Activated CD4-positive, alpha-beta T cell treated with anti-CD3 and anti-CD28 coated beads, Interleukin-2, amount 50 U/mL, for 1 hour (primary cell): Measurements from ENCODE around the gene OR10V1.

ENCODE experiments used
- DNase-seq: peaks from one replicate; pipeline ENCODE4 v3.0.0-alpha.2; 2020

Gene OR10V1, protein sequence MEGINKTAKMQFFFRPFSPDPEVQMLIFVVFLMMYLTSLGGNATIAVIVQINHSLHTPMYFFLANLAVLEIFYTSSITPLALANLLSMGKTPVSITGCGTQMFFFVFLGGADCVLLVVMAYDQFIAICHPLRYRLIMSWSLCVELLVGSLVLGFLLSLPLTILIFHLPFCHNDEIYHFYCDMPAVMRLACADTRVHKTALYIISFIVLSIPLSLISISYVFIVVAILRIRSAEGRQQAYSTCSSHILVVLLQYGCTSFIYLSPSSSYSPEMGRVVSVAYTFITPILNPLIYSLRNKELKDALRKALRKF

DNA sequence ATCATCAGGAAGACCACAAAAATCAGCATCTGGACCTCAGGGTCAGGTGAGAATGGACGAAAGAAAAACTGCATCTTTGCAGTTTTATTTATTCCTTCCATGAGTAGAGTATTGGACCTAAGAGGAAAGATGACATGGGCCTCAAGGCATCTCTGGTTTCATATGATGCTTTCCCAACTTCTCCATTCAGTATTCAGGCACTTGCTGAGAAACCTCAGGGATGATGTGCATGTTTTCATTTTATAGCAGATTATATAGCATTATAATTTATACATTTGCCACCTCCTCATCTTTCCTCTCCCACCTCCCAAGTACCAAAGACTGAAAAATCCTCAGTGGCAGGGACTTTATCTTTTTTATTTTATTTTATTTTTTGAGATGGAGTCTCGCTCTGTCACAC, at the start of gene OR10V1:
TSS of gene OR10V1 (minus strand) at position 101 of the 400 bp plus-strand sequence. CDS start at position 101, 0 bp downstream.
- no peak for DNase-seq

DNA sequence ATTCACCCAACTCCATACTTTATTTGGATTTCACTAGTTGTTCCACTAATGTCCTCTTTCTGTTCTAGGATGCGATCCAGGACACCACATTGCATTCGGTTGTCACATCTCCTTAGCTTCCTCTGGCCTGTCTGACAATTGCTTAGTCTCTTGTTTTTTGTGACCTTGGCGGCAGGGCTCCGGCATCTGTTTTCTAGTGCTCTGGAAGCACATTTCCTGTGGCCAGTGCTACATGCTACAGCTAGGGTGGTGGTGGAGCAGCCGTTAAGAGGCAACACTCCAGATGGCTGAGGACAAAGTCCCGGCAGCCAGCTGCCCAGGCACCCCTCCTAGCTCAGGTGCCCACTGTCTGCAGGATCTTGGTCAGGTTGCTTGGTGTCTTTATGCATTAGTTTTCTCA, 48.3 kb upstream of the OR10V1 start:
- DNase-seq = no peak

DNA sequence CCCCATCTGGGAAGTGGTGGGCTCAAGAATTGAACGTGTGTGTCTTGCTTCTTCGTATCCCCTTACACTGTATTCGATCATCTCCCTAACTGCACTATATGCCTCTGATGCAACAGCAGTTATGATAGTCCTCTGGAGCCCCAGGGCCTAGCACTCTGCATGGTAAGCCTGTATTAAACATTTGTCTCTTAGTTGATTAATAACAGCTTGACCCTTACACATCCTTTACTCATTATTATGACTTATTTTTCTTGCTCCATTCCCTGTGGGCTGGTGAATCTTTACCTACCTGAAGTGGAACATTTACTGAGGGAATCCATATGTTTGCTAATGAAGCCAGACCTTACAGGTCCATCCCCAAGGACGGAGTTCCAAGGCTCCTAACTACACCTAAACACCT, 47.1 kb upstream of the OR10V1 start:
- DNase-seq = no peak

DNA sequence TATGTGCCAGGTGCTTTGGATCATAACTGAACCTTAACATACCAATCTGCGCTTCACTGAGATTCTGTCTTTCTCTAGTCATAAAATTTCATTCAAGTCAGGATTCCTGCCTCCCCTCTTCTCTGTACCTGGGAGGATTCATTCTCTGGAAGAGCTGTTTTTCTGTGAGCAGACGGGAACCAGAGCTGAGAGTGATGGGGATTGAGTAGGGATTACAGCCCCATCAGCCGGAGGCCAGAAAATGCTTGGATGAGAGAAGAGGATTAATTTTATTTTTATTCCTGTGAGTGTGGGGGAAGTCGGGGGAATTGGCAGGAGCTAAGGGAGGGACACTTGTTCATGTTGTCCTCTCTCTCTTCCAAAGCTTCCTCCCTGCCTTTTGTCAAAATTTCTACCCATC, 46.3 kb upstream of the OR10V1 start:
- DNase-seq = no peak

DNA sequence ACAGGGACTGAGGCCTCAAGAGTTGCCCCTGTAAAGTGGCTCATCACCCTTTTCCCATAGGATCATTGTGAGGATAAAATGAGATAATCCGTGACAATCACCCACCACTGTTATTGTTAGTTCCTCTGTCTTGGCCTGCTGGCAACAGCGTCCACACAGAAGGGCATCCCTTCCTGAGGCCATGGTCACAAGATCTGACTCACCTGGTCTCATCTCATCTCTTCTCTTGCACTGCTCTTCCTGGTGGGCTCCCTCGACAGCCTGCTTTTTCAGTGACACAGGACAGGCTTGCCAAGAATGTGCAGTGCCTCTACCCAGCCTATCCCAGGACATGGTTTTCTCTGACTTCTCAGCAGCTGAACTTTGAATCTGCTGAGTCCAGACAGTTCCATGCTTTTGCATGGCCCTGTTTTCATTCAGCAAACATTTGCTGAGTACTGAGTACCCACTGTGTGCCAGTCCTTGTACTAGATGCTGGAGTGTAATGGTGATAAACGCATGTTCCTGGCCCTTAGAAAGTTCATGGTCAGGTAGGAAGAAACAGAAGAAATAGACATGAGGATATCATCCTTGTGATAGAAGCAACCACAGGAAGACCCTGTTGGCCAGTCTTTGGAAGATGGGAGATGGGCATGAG, 44.9 kb upstream of the OR10V1 start:
- no peak for DNase-seq

DNA sequence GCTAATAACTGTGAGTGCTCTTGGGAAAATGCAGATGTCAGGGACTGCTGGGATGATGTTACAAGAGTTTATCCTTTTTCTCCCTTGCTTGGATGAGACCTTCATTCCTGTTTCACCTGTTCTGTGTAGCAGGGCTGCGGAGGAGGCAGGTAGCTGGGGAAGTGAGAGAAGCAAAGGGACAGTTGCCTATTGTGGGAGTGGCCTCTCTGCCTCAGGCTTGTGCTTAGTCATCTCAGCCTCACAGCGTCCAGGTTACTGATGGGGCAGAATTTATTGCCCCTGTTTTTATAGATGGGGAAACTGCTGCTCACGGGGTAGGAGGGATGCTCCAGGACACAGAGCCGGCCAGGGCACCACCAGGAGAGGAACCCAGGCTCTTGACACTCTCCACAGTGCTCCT, 43.2 kb upstream of the OR10V1 start:
- DNase-seq = no peak

DNA sequence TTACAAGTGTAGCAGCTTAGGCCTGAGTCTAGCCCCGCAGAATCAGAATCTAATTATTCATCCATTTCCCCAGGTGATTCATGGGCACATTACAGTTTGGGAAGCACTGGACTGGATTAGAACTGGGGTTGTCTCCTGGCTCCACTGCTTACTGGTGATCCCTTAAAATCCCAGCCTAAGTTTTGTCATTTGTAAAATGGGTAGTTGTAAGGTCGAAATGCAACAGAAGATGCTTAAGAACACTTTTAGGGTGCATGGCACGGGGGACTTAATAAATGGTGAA, 42.9 kb upstream of the OR10V1 start:
- no peak for DNase-seq

DNA sequence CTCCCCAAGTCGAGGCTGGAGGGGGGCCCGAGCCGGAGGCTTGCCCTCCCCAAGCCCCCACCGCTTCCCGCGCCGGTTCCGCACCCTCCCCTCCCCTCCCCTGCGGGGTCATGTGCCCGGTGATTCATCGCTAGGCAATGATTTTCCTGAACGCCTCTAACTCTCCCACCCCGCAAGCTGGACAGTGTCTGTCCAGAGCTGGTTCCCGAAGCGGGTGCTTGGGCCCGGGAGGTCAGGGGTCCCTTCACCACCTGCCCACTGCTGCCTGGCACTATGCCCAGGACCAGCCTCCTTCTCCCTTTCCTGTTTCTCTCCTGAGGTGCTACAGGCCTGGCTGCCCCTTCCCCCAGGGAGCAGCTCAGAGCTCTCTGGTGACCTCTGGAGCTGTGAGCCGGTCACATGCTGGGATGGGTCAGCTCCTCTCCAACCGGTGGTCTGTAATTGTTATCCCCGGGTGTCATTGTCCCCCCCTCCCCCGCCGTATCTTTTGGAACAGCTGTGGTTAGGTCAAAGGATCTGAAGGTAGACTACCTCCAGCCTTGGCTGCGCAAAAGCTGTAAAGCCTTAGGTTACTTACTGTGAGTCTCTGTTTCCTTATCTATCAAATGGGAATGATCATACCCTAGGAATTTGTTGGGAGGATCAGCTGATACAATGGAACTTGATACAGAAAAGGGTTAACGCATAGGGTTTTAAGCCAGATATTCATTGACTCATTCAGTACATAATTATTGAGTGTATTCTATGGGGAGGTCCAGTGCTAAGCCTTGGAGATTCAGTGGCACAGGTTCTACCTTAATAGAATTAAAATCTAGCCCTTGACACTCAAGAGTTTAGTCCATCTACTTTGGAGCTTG, 42.3 kb upstream of the OR10V1 start:
- peak; percentile 46 for DNase-seq

DNA sequence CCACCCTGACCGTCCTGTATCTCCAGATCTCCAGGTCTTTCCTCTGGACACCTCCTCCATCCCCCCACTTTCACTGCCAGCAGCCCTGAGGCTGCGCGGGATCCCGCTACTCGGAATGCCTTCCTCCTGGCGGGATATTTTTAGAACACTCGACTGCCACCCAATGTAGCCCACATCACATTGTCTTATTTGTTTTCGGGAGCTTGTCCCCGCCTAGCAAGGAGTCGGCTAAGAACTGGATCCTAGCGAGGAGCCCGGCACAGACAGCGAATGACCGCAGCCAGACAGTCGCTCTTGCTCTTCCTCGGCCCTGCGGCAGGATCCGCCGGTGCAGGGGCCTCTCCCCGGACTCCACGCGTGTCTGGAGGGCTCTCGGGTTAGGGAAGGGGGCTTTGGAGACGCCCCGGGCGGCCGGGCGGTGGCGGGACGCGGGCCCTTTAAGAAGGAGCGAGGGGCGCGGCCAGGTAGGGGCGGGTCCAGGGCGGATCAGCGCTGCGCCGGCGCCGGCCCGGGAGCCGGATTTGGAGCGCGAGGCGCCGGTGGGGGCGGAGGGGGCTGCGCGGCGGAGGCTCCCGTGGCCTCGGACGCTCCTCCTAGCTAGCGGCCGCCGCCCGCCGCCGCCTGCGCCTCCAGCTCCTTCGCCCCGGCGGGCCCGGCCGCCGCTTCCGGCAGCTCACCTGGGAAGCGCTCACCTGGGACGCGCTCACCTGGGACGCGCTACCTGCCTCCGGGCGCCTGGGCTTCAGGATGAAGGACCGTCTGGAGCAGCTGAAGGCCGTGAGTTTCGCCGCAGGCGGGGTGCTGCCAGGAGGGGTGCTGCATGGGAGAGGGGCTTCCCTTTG, 41.4 kb upstream of the OR10V1 start, which contains the start of gene STX3:
TSS of gene STX3 (plus strand) at position 518 of the 842 bp plus-strand sequence. CDS start at position 748, 230 bp downstream.
- DNase-seq = peak; percentile 63

DNA sequence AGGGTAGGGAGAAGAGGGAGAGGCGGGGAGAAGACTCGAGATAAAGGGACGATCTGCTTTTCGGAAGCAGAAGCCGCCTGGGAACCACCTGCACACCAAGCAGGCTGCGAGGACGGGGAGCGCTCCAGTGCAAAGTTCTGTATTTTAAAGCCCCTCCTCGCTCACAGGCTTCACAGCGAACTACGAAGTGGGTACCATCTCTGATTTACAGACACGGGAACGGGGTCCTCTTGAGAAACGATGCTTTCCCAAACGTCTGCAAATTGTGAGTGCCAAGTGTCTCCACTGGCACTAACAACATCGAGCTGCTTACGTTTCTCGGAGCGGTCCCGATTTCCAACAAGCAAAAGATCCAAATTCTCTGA, 40.8 kb upstream of the OR10V1 start:
- DNase-seq = no peak

DNA sequence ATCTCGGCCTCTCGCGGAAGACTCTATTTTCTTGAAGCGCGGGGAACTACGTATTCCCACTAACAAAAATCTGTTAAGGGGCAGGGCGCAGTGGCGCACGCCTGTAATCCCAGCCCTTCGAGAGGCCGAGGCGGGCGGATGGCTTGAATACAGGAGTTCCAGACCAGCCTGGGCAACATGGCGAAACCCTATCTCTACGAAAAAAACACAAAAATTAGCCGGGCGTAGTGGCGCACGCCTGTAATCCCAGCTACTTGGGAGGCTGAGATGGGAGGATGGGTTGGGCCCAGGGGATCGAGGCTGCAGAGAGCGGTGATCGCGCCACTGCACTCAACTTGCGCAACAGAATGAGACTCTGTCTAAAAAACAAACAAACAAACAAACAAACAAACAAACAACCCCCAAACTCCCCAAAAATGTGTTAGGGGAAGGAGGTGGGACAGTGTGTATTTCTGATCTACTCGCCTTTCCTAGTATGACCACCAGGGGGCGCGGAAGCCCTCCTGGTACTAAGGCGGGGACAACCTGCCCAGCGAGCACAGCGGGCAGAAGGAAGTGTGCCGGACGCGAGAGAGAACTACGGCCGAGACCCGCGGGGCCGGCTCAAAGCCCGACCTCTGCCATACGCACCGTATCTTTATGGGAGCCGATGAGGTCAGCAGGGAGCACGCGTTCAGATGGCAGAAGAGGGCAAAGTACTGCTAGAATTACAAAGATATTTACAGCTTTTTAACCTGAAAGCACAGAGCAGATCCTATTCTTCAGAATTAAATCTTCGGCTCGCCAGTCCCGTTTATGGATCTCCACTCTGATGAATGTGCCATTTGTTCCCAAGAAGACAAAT, 40.2 kb upstream of the OR10V1 start:
- peak; percentile 80 for DNase-seq

DNA sequence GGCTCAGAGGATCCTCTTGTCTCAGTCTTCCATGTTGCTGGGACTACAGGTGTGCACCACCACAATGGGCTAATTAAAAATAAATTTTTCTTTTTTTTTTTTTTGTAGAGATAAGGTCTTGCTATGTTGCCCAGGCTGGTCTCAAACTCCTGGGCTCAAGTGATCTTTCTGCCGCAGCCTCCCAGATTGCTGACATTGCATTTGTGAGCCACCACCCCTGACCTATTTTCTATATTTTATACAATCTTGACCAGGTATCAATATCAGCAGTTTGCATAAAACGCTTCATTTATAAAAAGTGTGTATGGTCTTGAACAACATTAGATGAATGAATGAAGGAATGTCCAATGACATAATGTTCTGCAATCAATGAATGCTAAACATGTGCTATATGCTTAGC, 32.5 kb upstream of the OR10V1 start:
- no peak for DNase-seq

DNA sequence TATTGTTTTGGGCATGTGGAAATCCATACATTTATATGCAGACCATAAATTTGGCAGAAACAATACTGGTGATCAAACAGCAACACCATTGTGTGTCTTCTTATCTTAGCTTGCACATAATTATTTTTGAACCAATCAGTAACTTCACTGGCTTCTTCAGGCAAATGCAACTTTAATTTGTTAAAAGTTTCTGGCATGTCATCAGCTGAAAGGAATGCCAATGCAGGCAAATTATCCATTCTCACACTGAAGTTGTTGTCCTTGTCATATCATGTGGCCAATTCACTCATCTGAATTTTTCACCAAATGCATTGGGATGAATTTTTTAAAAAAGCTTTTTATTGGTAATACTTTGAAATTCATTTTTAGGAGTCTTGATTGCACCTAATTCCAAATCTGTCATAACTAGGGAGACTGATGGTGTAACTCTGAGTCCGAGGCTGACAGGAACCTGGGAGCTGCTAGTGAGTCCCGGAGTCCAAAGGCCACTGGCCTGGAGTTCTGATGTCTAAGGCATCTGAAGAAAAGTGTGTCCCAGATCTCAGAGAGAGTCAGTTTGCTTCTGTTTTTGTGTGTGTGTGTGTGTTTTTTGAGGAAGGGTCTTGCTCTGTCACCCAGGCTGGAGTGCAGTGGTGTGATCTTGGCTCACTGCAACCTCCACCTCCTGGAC, 17.4 kb upstream of the OR10V1 start:
- DNase-seq = no peak

DNA sequence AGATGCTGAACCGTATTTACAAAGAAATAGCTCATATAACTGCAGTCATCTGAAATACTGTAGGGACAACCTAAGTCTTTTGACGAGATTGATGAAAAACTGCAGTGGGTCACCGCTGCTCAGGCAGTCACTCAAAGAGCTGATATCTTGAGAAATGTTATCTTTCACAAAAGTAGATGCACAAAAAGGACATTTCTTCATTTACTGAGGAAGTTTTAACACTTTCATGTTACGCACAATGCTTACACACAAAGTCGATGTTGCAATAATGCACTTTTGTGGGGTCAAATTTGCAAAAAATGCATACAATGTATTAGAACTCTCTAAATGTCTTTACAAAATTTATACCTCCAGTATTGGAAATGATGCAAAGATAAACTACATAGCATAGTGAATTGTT, 16.2 kb upstream of the OR10V1 start:
- DNase-seq = no peak

DNA sequence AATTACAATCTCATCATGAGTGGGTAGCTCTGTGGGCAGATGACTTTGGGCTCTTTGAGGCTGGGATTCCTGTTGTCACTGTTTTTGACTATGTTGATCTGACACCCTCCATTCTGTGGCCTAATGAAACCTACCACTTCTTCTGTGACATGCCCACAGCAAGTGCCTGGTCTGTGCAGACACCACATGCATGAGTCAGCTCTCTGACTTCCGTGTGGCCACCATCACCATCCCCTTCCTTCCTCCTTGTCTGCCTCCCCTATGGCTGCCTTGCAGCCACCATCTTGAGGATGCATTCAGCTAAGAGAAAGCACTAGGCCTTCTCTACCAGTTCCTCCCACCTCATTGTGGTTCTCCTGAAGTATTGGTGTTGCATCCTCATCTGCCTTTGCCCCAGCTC, 15.3 kb upstream of the OR10V1 start:
- DNase-seq = no peak

DNA sequence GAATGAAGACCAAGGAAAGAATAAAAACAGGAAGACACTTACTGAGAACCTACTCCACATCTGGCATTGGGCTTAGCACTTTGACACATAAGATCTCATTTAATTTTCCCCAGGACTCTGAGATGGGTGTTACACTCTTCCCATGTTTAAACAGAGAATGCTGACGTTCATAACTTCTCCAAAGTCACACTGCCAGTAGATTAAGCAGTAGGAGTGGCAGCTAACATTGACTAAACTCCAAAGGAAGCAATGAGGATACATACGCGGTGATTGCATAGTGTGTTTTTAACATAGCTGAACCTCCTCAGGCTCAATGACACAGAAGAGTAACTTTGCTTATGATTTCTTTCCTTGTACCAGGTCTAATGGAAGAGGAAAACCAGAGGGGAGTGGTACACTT, 14.5 kb upstream of the OR10V1 start:
- no peak for DNase-seq

DNA sequence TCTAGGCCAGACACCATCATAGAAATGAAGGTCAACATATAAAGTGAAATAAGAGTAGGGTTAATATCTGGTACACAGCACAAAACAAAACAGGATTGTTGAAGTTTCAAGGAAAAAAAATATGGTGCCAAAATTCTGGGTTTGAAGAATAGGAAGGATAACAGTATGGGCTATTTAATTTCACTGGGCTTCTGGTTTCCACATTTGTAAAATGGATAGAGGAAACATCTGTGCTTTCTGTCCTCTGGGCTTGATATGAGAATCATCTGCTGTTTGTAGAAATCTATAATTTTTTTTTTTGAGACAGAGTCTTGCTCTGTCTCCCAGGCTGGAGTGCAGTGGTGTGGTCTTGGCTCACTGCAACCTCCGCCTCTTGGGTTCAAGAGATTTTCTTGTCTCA, 13.8 kb upstream of the OR10V1 start:
- DNase-seq = no peak

DNA sequence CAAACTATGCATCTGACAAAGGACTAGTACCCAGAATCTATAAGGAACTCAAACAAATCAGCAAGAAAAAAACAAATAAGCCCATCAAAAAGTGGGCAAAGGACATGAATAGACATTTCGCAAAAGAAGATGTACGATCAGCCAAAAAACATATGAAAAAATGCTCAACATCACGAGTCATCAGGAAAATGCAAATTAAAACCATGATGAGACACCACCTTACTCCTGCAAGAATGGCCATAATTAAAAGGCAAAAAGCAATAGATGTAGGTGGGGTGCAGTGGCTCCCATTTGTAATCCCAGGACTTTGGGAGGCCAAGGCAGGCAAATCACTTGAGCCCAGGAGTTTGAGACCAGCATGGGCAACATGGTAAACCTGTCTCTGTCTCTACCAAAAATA, 10.4 kb upstream of the OR10V1 start:
- no peak for DNase-seq

DNA sequence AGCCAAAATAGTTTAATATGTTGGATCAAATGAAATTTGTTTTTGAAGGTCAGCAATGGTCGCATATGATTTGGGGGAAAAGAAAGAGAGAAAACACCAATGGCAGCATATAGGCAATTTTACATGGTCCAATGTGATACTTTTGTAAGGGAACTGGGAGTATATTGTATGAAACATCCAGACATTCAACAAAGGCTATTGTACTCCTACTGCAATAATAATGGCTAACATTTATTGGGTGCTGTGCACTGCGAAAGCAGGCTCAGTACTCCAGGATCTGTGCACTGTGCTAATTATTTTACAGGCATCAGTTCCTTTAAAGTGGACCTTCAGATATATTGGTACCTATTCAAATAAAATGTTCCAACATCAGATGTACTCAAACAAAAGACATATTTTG, 5.9 kb upstream of the OR10V1 start:
- no peak for DNase-seq

DNA sequence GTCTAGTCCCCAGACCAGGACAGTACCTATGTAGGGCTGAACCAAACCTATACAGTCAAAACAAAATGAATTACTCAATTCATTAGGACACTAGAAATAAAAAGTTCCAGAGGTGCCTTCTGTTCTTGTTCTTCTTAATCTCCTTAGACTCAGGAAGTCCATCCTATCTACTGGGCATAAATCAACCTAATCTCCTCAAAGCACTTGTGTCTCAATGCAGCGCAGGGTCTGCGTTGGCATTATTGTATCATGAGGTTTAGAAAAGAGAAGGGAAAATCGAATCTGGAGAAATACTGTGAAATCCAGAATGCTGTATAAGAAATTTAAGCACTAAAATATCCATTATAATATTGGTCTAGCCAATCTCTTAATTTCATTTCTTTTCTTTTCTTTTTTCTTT, 2.4 kb upstream of the OR10V1 start:
- no peak for DNase-seq

DNA sequence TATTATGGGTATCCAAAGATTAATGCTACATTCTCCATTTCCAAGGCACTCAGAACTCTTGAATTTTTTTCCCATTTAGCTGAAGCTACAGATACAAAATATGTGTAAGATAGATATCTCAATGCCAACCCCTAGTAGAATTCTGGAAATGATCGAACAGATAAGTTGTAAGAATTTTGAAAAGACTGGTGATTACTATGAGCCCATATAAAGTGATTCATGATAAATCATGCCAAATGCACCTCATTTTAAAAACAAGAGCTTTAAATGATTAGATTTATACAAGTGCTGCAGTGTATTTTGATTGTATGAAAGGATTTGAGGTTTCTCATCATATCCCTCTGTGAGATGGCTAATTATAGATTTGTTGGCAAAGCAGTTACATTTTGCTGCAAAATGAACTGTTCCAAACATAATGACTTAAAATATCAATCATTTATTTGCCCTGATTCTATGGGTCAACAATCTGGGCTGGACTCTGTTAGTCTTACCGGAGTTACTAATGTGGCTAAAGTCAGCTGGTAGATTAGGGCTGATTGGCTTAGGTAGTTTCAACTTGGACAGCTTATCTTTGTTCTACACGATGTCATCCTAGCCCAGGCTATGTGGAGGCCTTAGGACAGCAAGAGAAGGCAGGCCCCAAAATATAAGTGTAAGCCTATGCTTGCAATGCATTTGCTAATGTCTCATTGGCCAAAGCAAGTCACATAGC, 3.4 kb downstream of the OR10V1 start:
- DNase-seq = no peak
